ENCODE measurements around the gene IGIP.

IGIP gene

GRCh38 chr5:140162275-140162674, 36.5 kb downstream of the IGIP start:
- TF ChIP-seq, protein P1, sequence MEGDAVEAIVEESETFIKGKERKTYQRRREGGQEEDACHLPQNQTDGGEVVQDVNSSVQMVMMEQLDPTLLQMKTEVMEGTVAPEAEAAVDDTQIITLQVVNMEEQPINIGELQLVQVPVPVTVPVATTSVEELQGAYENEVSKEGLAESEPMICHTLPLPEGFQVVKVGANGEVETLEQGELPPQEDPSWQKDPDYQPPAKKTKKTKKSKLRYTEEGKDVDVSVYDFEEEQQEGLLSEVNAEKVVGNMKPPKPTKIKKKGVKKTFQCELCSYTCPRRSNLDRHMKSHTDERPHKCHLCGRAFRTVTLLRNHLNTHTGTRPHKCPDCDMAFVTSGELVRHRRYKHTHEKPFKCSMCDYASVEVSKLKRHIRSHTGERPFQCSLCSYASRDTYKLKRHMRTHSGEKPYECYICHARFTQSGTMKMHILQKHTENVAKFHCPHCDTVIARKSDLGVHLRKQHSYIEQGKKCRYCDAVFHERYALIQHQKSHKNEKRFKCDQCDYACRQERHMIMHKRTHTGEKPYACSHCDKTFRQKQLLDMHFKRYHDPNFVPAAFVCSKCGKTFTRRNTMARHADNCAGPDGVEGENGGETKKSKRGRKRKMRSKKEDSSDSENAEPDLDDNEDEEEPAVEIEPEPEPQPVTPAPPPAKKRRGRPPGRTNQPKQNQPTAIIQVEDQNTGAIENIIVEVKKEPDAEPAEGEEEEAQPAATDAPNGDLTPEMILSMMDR (IDR thresholded peaks at IDR 0.05; ENCODE audit: insufficient read depth, low read depth, low read length, missing control alignments): no peak
- DNase-seq (ENCODE audit: low read depth): no peak
- H3K4me3 ChIP-seq (ENCODE audit: low read depth, low read length): no peak overlapping the region

- TF ChIP-seq, protein P1 (IDR thresholded peaks at IDR 0.05; ENCODE audit: insufficient read depth, low read depth, low read length, missing control alignments): no peak
- no peak overlapping the region for H3K4me3 ChIP-seq (ENCODE audit: low read depth, low read length)
- DNase-seq (ENCODE audit: low read depth): no peak
Observed at GRCh38 chr5:140162781-140163180, 37.0 kb downstream of the IGIP start.

DNA sequence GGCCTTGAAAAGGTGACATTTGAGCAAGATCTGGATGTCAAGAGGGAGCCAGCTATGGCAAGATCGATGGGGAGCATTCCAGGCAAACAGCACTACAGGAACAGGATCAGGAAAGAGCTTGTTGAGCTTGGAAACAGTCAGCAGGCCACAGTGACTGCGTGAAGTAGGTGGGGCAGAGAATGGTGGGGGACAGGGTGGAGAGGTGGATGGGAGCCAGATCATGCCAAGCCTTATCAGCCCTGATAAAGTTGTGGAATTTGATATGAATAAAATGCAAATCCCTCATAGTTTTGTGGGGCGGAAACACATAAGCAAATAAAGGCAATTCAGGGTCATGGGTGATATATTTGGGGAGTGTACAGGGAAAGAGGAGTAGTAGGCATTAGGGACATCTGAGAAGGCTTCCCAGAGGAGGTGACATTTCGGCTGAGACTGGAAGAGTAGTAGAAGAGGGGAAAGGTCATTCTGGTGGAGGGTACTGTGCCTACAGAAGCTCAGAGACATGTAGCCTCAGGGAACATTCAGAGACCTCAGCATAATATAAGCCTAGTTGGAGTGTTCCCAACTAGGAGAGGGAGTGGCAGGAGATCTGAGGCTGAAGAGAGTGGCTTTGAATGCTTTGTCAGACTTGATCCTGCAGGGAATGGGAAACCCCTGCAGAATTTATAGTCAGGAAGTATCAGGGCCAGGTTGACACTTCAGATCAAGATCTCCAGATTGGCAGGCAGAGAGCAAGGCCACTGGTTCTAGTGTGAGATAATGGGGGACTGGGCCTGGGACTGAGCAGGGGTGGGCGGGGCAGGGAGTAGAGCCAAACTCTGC, 39.6 kb downstream of the IGIP start:
- no peak overlapping the region for H3K4me3 ChIP-seq (ENCODE audit: low read depth, low read length)
- DNase-seq (ENCODE audit: low read depth): no peak
- TF ChIP-seq, protein P1 (IDR thresholded peaks at IDR 0.05; ENCODE audit: insufficient read depth, low read depth, low read length, missing control alignments): no peak

- DNase-seq (ENCODE audit: low read depth): no peak
- no peak overlapping the region for H3K4me3 ChIP-seq (ENCODE audit: low read depth, low read length)
- TF ChIP-seq, protein P1 (IDR thresholded peaks at IDR 0.05; ENCODE audit: insufficient read depth, low read depth, low read length, missing control alignments): no peak
Observed at GRCh38 chr5:140165923-140166270, 40.2 kb downstream of the IGIP start.

GRCh38 chr5:140166911-140167310, 41.2 kb downstream of the IGIP start:
- TF ChIP-seq, protein P1 (IDR thresholded peaks at IDR 0.05; ENCODE audit: insufficient read depth, low read depth, low read length, missing control alignments): no peak
- H3K4me3 ChIP-seq (ENCODE audit: low read depth, low read length): no peak overlapping the region
- DNase-seq (ENCODE audit: low read depth): no peak

DNA sequence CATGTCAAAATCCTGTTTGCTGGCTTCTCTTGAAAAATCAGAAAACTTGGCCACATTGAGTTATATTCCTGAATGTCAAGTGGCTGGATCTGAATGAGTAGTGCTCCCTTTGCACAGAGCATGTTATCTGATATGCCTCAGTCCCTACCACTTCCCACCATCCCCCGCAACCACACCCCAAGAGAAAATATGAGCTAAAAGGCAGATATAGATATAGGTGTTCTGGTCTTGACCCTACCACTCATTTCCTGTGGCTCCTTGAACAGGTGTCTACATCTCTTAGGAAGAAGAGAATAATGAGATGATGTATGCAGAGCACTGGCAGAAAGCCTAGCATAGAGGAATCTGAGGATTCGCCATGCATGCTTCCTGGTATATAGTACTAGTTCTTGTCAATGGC, 42.6 kb downstream of the IGIP start:
- TF ChIP-seq, protein P1 (IDR thresholded peaks at IDR 0.05; ENCODE audit: insufficient read depth, low read depth, low read length, missing control alignments): no peak
- no peak overlapping the region for H3K4me3 ChIP-seq (ENCODE audit: low read depth, low read length)
- no peak for DNase-seq (ENCODE audit: low read depth)

DNA sequence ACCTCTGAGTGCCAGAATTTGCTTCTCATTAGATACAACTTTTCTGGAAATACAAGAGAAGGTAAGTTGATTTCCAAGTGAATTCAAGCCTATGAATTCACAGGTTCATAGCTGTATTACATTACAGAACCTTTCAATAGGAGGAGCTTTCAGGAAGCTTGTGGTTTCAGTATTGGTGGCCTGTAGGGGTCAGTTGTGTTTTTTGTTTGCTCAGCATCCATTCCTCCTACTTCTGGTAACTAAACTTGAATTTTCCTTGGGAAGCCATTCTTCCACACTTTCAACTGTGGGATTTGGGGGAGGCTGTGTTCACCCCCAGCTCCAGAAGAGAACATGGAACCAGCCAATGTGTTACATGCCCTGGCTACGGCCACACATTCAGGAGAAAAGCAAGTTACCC, 43.7 kb downstream of the IGIP start:
- DNase-seq (ENCODE audit: low read depth): no peak
- TF ChIP-seq, protein P1 (IDR thresholded peaks at IDR 0.05; ENCODE audit: insufficient read depth, low read depth, low read length, missing control alignments): no peak

More for the DNA sequence above, 43.7 kb downstream of the IGIP start:
- H3K4me3 ChIP-seq (ENCODE audit: low read depth, low read length): no peak overlapping the region

Measured in GM12865 (cell line).